ENCODE results near the gene FASTKD1. TPM values are rescaled to one million over a fixed set of nuclear protein-coding genes. Genes with fewer than 3 reads are reported as not detected.
"Not testable (repeated sequence)": the region's sequence is repeated elsewhere in the genome, so short reads cannot be mapped to it uniquely, and the experiment has no call there.

The FASTKD1 gene, protein sequence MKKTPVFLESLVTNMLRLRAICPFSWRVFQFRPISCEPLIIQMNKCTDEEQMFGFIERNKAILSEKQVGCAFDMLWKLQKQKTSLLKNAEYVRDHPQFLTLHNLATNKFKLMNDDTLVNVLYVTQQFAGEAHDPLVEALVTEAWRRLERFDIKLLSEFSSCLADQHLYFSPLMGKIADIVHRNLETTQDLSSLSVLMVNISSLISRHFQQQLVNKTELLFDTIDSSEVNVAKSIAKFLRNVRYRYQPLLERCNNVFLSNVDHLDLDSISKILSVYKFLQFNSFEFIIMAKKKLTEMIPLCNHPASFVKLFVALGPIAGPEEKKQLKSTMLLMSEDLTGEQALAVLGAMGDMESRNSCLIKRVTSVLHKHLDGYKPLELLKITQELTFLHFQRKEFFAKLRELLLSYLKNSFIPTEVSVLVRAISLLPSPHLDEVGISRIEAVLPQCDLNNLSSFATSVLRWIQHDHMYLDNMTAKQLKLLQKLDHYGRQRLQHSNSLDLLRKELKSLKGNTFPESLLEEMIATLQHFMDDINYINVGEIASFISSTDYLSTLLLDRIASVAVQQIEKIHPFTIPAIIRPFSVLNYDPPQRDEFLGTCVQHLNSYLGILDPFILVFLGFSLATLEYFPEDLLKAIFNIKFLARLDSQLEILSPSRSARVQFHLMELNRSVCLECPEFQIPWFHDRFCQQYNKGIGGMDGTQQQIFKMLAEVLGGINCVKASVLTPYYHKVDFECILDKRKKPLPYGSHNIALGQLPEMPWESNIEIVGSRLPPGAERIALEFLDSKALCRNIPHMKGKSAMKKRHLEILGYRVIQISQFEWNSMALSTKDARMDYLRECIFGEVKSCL
- total RNA-seq (ENCODE audit: insufficient read depth, low replicate concordance): 14.2 TPM

DNA sequence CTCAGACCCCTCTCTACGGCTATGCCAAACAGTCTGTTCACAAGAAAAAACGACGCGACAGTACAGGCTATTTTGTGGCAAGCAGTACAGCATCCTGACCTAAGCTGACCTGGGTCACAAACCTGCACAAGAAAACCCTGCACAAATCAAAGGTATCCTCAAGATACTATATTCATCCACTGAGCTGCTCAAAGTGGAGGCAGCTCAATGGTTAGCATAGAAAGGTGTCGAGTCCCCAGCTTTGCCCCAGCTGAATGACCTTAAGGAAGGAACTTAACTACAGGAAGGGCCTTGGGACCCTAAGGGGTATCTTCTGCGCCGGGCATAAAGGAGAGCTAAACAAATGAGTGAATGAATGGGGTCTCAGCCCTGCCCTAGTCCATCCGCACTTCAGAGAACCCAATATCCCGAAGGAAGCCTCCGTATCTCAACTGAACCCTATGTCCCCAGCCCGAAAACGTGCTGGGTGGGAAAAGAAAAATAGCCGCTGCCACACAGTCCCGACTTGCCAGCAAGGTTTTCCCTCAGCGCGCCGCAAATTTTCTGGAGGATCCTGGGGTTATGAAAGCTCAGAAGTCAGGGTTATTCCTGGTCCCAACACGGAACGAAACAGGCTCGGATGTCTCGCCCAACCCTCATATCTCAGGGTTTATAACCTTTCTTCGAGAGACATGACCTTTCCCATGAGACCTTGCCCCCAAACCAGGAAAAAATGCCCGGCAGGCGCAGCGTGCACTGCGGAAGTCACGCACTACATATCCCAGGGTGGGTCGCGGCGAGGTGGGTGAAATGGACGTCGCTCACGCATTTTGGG lies at the start of gene FASTKD1:
Gene FASTKD1 (minus strand): TSS at position 706 of the 814 bp plus-strand sequence. CDS start 1,836 bp downstream, outside the sequence.
- DNase-seq (ENCODE audit: low spot score): peak; percentile 96

DNA sequence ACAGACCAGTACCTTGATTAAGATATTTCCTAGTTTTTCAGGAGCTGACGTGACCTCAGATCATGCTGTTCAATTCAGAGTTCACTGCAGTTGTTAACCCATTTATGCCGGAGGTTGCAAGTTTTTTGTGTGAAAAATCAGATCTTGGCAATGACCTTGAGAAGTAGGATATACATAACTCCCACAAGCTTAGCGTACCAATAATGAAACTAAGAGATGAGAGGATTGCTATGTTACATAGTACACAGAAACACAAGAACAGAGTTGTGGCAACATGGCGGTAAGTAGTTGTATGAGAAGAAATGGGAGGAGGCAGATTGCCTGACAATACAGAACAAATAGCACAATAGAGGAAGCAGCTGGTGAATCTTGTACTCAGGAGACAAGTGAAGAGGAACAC lies 49.6 kb upstream of the FASTKD1 start:
- DNase-seq (ENCODE audit: low spot score): no peak

- no peak for DNase-seq (ENCODE audit: low spot score)
Observed at GRCh38 chr2:169620509-169620908, 46.8 kb upstream of the FASTKD1 start.

DNA sequence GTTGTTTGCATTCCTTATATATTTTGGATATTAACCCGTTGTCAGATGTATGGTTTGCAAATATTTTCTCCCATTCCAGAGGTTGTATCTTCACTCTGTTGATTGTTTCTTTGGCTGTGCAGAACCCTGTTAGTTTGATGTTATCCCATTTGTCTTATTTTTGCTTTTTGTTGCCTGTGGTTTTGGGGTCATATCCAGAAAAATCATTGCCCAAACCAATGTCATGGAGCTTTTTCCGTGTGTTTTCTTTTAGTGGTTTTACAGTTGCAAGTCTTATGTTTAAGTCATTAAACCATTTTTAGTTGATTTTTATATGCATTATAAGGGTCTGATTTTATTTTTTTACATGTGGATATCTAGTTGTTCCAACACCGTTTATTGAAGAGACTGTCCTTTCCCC lies 46.3 kb upstream of the FASTKD1 start:
- DNase-seq (ENCODE audit: low spot score): no peak

- DNase-seq (ENCODE audit: low spot score): not testable (repeated sequence)
Observed at GRCh38 chr2:169615982-169616381, 42.3 kb upstream of the FASTKD1 start.

DNA sequence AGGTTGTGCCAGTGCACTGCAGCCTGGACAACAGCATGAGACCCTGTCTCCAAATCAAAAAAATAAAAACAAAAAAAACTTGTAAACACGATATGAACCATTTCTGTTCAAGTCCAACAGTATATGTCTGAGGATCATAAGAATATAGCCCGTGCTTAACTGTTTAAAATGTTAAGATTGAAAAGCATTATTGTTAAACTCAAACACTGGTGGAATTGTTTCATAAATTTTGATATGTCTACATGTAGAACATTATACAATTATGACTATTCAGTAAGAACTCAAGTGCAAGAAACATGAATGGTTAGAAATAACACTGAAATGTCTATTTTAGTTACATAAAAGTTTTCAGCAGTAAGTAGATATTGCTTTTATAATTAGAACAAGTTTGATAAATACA lies 40.2 kb upstream of the FASTKD1 start:
- DNase-seq (ENCODE audit: low spot score): no peak

- DNase-seq (ENCODE audit: low spot score): no peak
Observed at GRCh38 chr2:169609264-169609663, 35.6 kb upstream of the FASTKD1 start.

DNA sequence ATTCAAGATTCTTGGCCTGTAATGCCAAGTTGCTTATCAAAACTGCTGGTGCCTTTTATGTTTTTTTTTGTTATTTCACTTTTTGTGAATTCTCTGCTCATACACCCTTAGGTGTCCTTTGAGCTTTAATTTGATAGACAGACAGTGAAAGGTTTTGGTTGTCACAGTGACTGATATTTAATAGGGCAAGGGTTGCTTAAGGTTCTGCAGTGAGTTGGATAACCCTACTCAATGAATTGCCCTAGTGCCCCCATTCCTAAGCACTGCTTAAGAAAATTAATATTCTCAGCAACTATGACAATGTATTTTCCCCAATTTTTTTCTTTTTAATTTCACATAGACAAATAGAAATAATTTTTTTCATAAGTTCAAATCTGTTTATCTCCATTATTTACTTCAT lies 25.9 kb upstream of the FASTKD1 start:
- DNase-seq (ENCODE audit: low spot score): no peak

DNA sequence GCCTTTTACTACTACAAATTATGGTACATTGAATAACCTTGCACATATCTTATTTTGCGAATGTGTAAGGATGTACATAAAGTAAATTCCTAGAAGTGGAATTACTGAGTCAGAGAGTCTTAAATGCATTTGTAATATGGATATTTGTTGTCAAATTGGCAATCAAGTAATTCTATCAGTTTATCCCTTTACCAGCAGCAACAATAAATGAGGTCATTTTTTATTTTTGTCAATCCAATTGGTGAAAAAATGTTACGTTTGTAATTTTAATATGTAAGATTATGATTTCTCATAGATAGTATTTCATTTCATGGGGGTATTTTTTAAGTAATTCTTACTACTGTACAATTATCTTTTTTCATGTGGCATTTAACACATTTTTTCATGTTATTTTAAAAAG lies 25.3 kb upstream of the FASTKD1 start:
- no peak for DNase-seq (ENCODE audit: low spot score)

GRCh38 chr2:169596546-169596945 lies 22.9 kb upstream of the FASTKD1 start:
- DNase-seq (ENCODE audit: low spot score): not testable (repeated sequence)

DNA sequence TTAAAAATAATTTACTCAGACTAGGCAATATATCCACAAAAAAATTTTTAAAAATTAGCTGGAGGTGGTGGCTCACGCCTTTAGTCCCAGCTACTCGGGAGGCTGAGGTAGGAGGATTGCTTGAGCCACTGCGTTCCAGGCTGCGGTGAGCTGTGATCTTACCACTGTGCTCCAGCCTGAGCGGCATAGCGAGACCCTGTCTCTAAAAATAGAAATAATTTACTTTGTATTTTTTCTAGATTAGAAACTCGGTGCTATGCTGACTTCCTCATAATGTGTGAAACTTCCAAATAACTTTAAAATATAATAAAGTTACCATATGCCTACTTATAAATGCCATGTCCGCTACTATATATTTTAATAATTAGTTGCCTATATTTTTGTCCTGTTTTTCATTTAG lies 17.1 kb upstream of the FASTKD1 start:
- no peak for DNase-seq (ENCODE audit: low spot score)

- no peak for DNase-seq (ENCODE audit: low spot score)
Observed at GRCh38 chr2:169585673-169586072, 12.0 kb upstream of the FASTKD1 start.

DNA sequence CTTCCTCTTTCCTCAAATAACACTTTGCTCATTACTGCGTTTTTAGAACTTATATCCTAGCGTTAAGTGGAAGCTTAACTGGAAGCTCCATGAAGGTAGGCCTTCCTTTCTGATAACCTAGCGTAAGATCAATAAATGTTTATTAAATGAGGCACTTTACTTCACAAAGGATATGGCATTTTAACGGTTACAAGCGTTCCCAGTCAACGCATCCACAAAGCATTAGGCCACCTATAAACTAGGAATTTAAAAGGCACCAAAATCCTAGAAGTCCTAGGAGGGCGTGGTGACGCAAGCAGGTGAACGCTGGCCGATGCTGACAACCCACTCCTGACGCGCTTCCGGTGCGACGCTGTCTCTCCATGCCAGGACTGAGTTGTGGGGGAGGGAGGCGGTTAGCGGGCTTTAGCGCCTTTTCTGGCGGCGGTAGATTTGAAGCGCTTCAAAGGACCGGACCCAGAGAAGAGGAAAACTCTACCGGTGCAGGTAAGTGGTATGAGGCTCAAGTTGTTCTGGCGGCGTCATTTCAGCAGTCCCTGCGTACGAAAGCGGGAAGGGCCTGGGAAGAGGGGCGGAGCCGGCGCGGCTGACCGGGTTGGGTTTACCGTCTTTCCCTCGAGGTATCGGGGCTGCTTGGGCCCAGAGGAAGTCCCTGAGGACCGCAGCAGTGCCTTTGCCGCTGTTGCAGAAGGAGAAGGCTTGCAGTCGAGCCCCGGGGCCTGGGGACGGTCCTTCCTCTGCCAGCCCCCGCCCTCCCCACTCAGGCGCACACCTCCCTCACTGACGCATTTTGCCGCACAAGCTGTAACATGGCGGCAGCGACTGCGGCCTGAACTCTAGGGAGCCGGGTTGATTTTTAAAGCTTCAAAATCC lies 10.6 kb upstream of the FASTKD1 start, which contains the start of gene PPIG:
Gene PPIG (plus strand): TSS at position 347 of the 873 bp plus-strand sequence. CDS start 19,691 bp downstream, outside the sequence.
- DNase-seq (ENCODE audit: low spot score): peak; percentile 96

DNA sequence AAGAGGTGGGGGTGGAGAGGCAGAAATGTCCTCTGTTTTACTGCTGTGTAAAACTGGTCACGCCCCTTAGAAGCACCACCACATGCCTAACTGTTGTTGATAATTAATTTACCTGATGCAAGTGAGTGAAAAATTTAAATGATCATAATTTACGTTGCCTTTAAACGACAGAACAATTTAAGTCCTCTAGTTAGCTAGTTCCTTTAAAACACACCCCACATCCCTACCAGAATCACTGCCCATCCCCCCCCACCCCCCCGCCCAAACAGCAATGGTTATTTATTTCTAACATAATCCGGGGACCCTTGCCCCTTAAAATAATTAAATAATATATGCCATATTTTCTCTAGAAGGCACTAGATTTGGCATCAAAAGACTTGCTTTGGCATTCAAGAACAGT lies 9.9 kb upstream of the FASTKD1 start:
- DNase-seq (ENCODE audit: low spot score): no peak

DNA sequence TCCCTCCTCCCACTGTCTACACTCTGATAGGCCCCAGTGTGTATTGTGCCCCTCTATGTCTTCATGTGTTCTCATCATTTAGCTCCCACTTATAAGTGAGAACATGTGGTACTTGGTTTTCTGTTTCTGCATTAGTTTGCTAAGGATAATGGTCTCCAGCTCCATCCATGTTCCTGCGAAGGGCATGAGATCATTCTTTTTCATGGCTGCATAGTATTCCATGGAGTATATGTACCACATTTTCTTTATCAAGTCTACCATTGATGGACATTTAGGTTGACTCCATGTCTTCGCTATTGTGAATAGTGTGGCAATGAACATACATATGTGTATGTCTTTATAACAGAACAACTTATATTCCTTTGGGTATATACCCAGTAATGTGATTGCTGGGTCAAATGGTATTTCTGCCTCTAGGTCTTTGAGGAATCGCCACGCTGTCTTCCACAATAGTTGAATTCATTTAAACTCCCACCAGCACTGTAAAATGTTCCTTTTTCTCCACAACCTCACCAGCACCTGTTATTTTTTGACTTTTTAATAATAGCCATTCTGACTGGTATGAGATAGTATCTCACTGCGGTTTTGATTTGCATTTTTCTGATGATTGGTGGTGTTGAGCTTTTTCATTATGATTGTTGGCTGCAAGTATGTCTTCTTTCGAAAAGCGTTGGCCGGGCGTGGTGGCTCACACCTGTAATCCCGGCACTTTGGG lies 9.0 kb upstream of the FASTKD1 start:
- DNase-seq (ENCODE audit: low spot score): not testable (repeated sequence)

GRCh38 chr2:169579044-169579443 lies 5.4 kb upstream of the FASTKD1 start:
- no peak for DNase-seq (ENCODE audit: low spot score)

- DNase-seq (ENCODE audit: low spot score): not testable (repeated sequence)
Observed at GRCh38 chr2:169575264-169575663, 1.6 kb upstream of the FASTKD1 start.

GRCh38 chr2:169574539-169574938 lies 874 bp upstream of the FASTKD1 start:
- DNase-seq (ENCODE audit: low spot score): not testable (repeated sequence)

- no peak for DNase-seq (ENCODE audit: low spot score)
Observed at GRCh38 chr2:169573974-169574299, 272 bp upstream of the FASTKD1 start.

- DNase-seq (ENCODE audit: low spot score): no peak
Observed at GRCh38 chr2:169572821-169573159, 875 bp downstream of the FASTKD1 start.
